ENCODE measurements around the gene TFDP1.

GRCh38 chr13:113573065-113573464 lies 11.5 kb upstream of the TFDP1 start:
- no peak for TF ChIP-seq CTCF (conservative IDR thresholded peaks at IDR 0.05)
- no peak for TF ChIP-seq EZH2 (IDR thresholded peaks at IDR 0.05; ENCODE audit: low read depth)
